ENCODE results near the gene CDK3. TPM values are rescaled to one million over a fixed set of nuclear protein-coding genes. Genes with fewer than 3 reads are reported as not detected.

CDK3 gene
- total and polyA plus RNA-seq, 9 of the 15 experiments (the other 6 are each of a cell fraction or from before 2014, with no cell fraction given): 0.55 to 8.2 (median 4.7) TPM

- TF ChIP-seq ZNF639 (CRISPR knock-in tag; conservative IDR thresholded peaks at IDR 0.05 in 1 of 2, IDR thresholded peaks at IDR 0.05 in 1 of 2) (peak in 1 of 2 experiments; percentile 68; a peak in 1 of 4 replicates), FOXA1 (IDR thresholded peaks at IDR 0.05; ENCODE audit: borderline replicate concordance) (peak; percentile 91; the same call in 1 of the 2 replicates), SREBF1 (IDR thresholded peaks at IDR 0.05; ENCODE audit: borderline replicate concordance, low read depth, low read length) (no peak), ZNF395 (CRISPR knock-in tag; IDR thresholded peaks at IDR 0.05) (peak; percentile 90), ELF1 (tag; IDR thresholded peaks at IDR 0.05) (peak; percentile 40; the same call in 1 of the 2 replicates), BACH1 (tag; IDR thresholded peaks at IDR 0.05) (peak; percentile 43; the same call in 1 of the 2 replicates), ARHGAP35 (IDR thresholded peaks at IDR 0.05; ENCODE audit: partially characterized antibody) (no peak), GABPB1 (CRISPR knock-in tag; IDR thresholded peaks at IDR 0.05) (peak; percentile 36; the same call in 1 of the 2 replicates), ZBTB11 (CRISPR knock-in tag; IDR thresholded peaks at IDR 0.05) (peak in 1 of 3 experiments; percentile 58; a peak in 2 of 6 replicates), CREM (IDR thresholded peaks at IDR 0.05; ENCODE audit: low read depth) (peak; percentile 36), MBD1 (CRISPR knock-in tag; IDR thresholded peaks at IDR 0.05) (no peak), ZNF384 (IDR thresholded peaks at IDR 0.05; ENCODE audit: low read depth, low read length) (peak; percentile 98), NFIX (CRISPR knock-in tag; IDR thresholded peaks at IDR 0.05; ENCODE audit: low read depth) (no peak), CTBP1 (IDR thresholded peaks at IDR 0.05; ENCODE audit: borderline replicate concordance) (peak; percentile 92; the same call in 1 of the 2 replicates), SMAD4 (CRISPR knock-in tag; conservative IDR thresholded peaks at IDR 0.05) (peak; percentile 82), ZFP1 (CRISPR knock-in tag; IDR thresholded peaks at IDR 0.05) (no peak), PHB2 (IDR thresholded peaks at IDR 0.05; ENCODE audit: low read depth) (peak; percentile 90; the same call in 1 of the 2 replicates), ZNF274 (IDR thresholded peaks at IDR 0.05; ENCODE audit: borderline replicate concordance, low read depth, low read length) (no peak)
These were observed 30.6 kb upstream of the CDK3 start (continued) for GRCh38 chr17:75970011-75970523.

Measured in K562 (cell line).